Fibroblast of lung (primary cell): ENCODE data around the gene OPN4. TPM values are rescaled to one million over a fixed set of nuclear protein-coding genes. Genes with fewer than 3 reads are reported as not detected.
A peak's percentile ranks its signal among the peaks of the same experiment; 100 is the strongest.

ENCODE experiments used
- DNase-seq, 2 donors: peaks; one replicate each; pipeline versions ENCODE4 v3.0.0 to v3.0.0-alpha.2; 2010; ENCODE audit warnings: low read depth in 2 of 2
- H2AFZ ChIP-seq: 2 replicates; pipeline ENCODE4 v1.5.1; 2012; ENCODE audit warnings: low read length, control low read depth, inconsistent platforms
- H3K27ac ChIP-seq: 2 replicates; pipeline ENCODE4 v1.5.1; 2011; ENCODE audit warnings: low read length, control low read depth; ENCODE audit not compliant: insufficient read depth
- H3K27me3 ChIP-seq: 2 replicates; pipeline ENCODE4 v1.5.1; 2011; ENCODE audit warnings: mild to moderate bottlenecking, low read length; ENCODE audit not compliant: control insufficient read depth, insufficient read depth
- H3K36me3 ChIP-seq: 2 replicates; pipeline ENCODE4 v1.5.1; 2011; ENCODE audit warnings: low read length; ENCODE audit not compliant: control insufficient read depth, insufficient read depth
- H3K4me1 ChIP-seq: 2 replicates; pipeline ENCODE4 v1.5.1; 2011; ENCODE audit warnings: low read length; ENCODE audit not compliant: control insufficient read depth, insufficient read depth; ENCODE audit errors: extremely low read depth
- H3K4me2 ChIP-seq: 2 replicates; pipeline ENCODE4 v1.5.1; 2011; ENCODE audit warnings: low read length, control low read depth; ENCODE audit not compliant: insufficient read depth; ENCODE audit errors: extremely low read depth
- H3K4me3 ChIP-seq, 4 experiments: fragments of 200-600 bp in 1 of 4; sonication (generic) in 1 of 4; replicated peaks in 1 of 4; 2 replicates each; pipeline ENCODE4 v1.5.1; 2011 to 2016; ENCODE audit warnings: low read length in 4 of 4, low read depth in 3 of 4, mild to moderate bottlenecking in 3 of 4, control low read depth in 2 of 4, inconsistent platforms in 1 of 4, mixed read lengths in 1 of 4; ENCODE audit not compliant: insufficient read depth in 1 of 4; ENCODE audit errors: control extremely low read depth in 1 of 4
- H3K79me2 ChIP-seq: 2 replicates; pipeline ENCODE4 v1.5.1; 2012; ENCODE audit warnings: mild to moderate bottlenecking, low read length, inconsistent platforms; ENCODE audit not compliant: control insufficient read depth, insufficient read depth
- H3K9ac ChIP-seq: 2 replicates; pipeline ENCODE4 v1.5.1; 2011; ENCODE audit warnings: mild to moderate bottlenecking, low read length, control low read depth; ENCODE audit not compliant: insufficient read depth
- H3K9me3 ChIP-seq: 2 replicates; pipeline ENCODE4 v1.5.1; 2012; ENCODE audit warnings: low read depth, low read length; ENCODE audit not compliant: control insufficient read depth, insufficient read depth
- H4K20me1 ChIP-seq: 2 replicates; pipeline ENCODE4 v1.5.1; 2011; ENCODE audit warnings: low read length; ENCODE audit not compliant: control insufficient read depth, insufficient read depth; ENCODE audit errors: extremely low read depth
- CTCF ChIP-seq, 2 donors: IDR thresholded peaks in 1 of 2; conservative IDR thresholded peaks in 1 of 2; 1 replicate in 1 of 2; 2 replicates in 1 of 2; pipeline ENCODE4 v1.5.1; 2011 to 2012; ENCODE audit warnings: low read length in 2 of 2, control low read depth in 1 of 2, inconsistent platforms in 1 of 2, low read depth in 1 of 2, mild to moderate bottlenecking in 1 of 2
- EZH2 ChIP-seq: IDR thresholded peaks from 2 replicates; pipeline ENCODE4 v1.5.1; 2012; ENCODE audit warnings: low read length, control low read depth, mild to moderate bottlenecking; ENCODE audit errors: missing control alignments
- polyA plus RNA-seq, 2 donors: library from polyadenylated mRNA; depleted of rRNA in 1 of 2; stranded (reverse) in 1 of 2; unstranded in 1 of 2; fragments of >200 nt; gene quantifications; 2 replicates each; pipeline ENCODE4 v1.2.1, GENCODE V29; 2011 to 2012; ENCODE audit warnings: missing spikeins in 1 of 2
- total RNA-seq: library from RNA; depleted of rRNA; stranded (reverse); fragments of >200 nt; gene quantifications from 2 replicates; pipeline ENCODE4 v1.2.1, GENCODE V29; 2014

The OPN4 gene
- total and polyA plus RNA-seq, 2 donors (not counting 1 experiment from before 2014, with no cell fraction given): not detected

- no peak for TF ChIP-seq EZH2
- no peak for TF ChIP-seq CTCF (conservative IDR thresholded peaks at IDR 0.05 in 1 of 2, IDR thresholded peaks at IDR 0.05 in 1 of 2; ENCODE audit: low read depth in 1 of 2, low read length in 2 of 2)
- no peaks in the 10 kb centered on the region for H3K79me2 ChIP-seq
- H3K27ac ChIP-seq: no peak overlapping the region
- H3K36me3 ChIP-seq: no peaks in the 10 kb centered on the region
- no peak overlapping the region for H3K4me2 ChIP-seq
- H3K27me3 ChIP-seq: no peaks in the 10 kb centered on the region
- H4K20me1 ChIP-seq: no peaks in the 10 kb centered on the region
- no peak overlapping the region for H3K9ac ChIP-seq
- H3K4me1 ChIP-seq: no peaks in the 10 kb centered on the region
- H3K9me3 ChIP-seq: no peaks in the 10 kb centered on the region
- H3K4me3 ChIP-seq: no peak overlapping the region
- peak; percentile 75 to 95 for DNase-seq
- H2AFZ ChIP-seq: no peak overlapping the region
Measured at GRCh38 chr10:86648704-86649427, 5.5 kb upstream of the OPN4 start.

GRCh38 chr10:86649471-86650150, 4.7 kb upstream of the OPN4 start:
- Histone ChIP-seq H3K9me3 (no peaks in the 10 kb centered on the region), H3K9ac (no peak overlapping the region), H3K4me1 (no peaks in the 10 kb centered on the region), H2AFZ (no peak overlapping the region), H4K20me1 (no peaks in the 10 kb centered on the region), H3K4me3 (no peak overlapping the region), H3K27me3 (no peaks in the 10 kb centered on the region), H3K36me3 (no peaks in the 10 kb centered on the region), H3K79me2 (no peaks in the 10 kb centered on the region), H3K27ac (no peak overlapping the region), H3K4me2 (no peak overlapping the region)
- no peak for DNase-seq
- TF ChIP-seq CTCF (conservative IDR thresholded peaks at IDR 0.05 in 1 of 2, IDR thresholded peaks at IDR 0.05 in 1 of 2; ENCODE audit: low read depth in 1 of 2, low read length in 2 of 2): no peak
- TF ChIP-seq EZH2: no peak

DNA sequence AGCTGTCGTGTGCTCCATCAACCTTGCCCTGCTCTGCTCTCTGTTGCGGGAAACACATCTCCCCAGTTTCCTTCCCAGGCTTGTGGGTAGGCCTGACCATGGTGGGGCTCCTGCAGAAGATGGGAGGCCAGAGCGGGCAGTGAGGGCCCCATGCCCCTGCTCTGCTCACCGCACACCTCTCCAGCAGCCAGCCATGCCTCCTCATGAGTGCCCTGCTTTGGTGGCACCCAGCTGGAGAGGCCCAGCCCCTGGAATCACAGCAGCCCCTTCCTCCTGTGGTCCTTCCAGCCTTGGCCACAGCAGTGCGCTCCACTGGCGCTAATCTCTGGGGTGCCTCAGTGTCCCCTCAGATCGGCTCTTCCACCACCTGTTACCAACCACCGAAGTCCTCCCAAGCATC, 4.2 kb upstream of the OPN4 start:
- H4K20me1 ChIP-seq: no peaks in the 10 kb centered on the region
- TF ChIP-seq CTCF (conservative IDR thresholded peaks at IDR 0.05 in 1 of 2, IDR thresholded peaks at IDR 0.05 in 1 of 2; ENCODE audit: low read depth in 1 of 2, low read length in 2 of 2) (no peak), EZH2 (no peak)
- H3K27me3 ChIP-seq: no peaks in the 10 kb centered on the region
- no peaks in the 10 kb centered on the region for H3K79me2 ChIP-seq
- H3K4me3 ChIP-seq: no peak overlapping the region
- no peak overlapping the region for H3K9ac ChIP-seq
- no peaks in the 10 kb centered on the region for H3K4me1 ChIP-seq
- H3K36me3 ChIP-seq: no peaks in the 10 kb centered on the region
- H2AFZ ChIP-seq: no peak overlapping the region
- H3K27ac ChIP-seq: no peak overlapping the region
- DNase-seq: no peak
- H3K4me2 ChIP-seq: no peak overlapping the region
- no peaks in the 10 kb centered on the region for H3K9me3 ChIP-seq
